Activated naive CD4-positive, alpha-beta T cell treated with anti-CD3 and anti-CD28 coated beads for 36 hours (primary cell): ENCODE measurements around the gene MYH15. TPM values are rescaled to one million over a fixed set of nuclear protein-coding genes. Genes with fewer than 3 reads are reported as not detected.
A peak's percentile ranks its signal among the peaks of the same experiment; 100 is the strongest.

Experiments
- CTCF ChIA-PET: fragments of 350-600 bp; sonication (Branson Sonifier 250); formaldehyde crosslinking; loops from one replicate; lab custom pipeline; 2021; ENCODE audit warnings: antibody characterized with exemption; lab: Charles Lee
- DNase-seq: peaks from one replicate; pipeline ENCODE4 v3.0.0-alpha.2; 2020
- H3K27ac Mint-ChIP-seq: one replicate; pipeline ENCODE4 v1.8.0; 2021; ENCODE audit warnings: mild to moderate bottlenecking, mixed read lengths
- H3K27me3 Mint-ChIP-seq: one replicate; pipeline ENCODE4 v1.8.0; 2021; ENCODE audit warnings: low read depth, mixed read lengths
- H3K36me3 Mint-ChIP-seq: one replicate; pipeline ENCODE4 v1.8.0; 2021; ENCODE audit warnings: low read depth, mixed read lengths
- H3K4me1 Mint-ChIP-seq: one replicate; pipeline ENCODE4 v1.8.0; 2021; ENCODE audit warnings: low read depth, mixed read lengths
- H3K4me3 Mint-ChIP-seq: one replicate; pipeline ENCODE4 v1.8.0; 2021; ENCODE audit warnings: mild to moderate bottlenecking, moderate library complexity, mixed read lengths
- H3K9me3 Mint-ChIP-seq: one replicate; pipeline ENCODE4 v1.8.0; 2021; ENCODE audit warnings: mixed read lengths
- intact Hi-C: fragments of 100-400 bp; cut with micrococcal nuclease; formaldehyde crosslinking; loops from one replicate; pipeline ENCODE4 v1.15.1; 2023
- total RNA-seq, 2 experiments: library from RNA; stranded (reverse); gene quantifications; one replicate each; pipeline ENCODE4 v1.2.3, GENCODE V29; 2021

The MYH15 gene
- total RNA-seq, 2 experiments from 2014 or later = 0.07 TPM; not detected in 1

DNA sequence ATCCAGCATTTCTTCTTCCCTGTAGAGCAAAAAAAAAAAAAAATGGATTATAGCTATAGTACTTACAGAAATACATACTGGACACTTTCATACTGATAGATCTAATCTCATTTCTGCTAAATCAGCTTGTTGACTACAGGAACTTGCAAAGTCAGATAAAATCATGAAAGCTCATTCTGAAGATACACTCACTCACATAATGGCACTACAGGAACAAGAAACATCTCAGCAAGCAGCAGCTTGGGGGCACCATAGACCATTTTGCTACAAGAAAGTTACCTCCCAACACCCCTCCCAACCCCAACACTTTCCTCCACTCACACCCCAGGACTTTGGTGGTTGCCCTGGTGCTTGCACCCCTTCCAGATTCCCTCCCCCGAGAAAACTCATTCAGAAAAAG lies 4.6 kb downstream of the MYH15 start:
- CTCF ChIA-PET = interaction anchor here (0.6 kb wide), 1 partner anchor 409 kb away, joined by 3 read pairs; no protein-coding TSS in a partner anchor
- intact Hi-C loops = no loop called here
- no peaks in the 10 kb centered on the region for H3K27me3 Mint-ChIP-seq
- no peak for DNase-seq
- no peak overlapping the region for H3K4me3 Mint-ChIP-seq
- H3K4me1 Mint-ChIP-seq = no peaks in the 10 kb centered on the region
- no peaks in the 10 kb centered on the region for H3K9me3 Mint-ChIP-seq
- no peak overlapping the region for H3K27ac Mint-ChIP-seq
- no peaks in the 10 kb centered on the region for H3K36me3 Mint-ChIP-seq

DNA sequence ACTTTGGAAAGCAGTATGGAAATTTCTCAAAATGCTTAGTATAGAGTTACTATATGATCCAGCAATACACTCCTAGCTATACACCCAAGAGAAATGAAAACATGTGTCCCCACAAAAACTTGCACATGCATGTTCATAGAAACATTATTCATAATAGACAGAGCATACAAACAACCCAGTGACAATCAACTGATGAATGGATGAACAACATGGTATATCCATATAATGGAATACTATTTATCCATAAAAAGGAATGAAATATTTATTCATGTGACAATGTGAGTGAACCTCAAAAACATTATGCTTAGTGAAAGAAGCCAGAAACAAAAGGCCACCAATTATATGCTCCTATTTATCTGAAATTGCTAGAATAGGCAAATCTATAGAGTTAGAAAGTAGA lies 6.7 kb downstream of the MYH15 start:
- DNase-seq = no peak
- Mint-ChIP-seq H3K4me1 (no peaks in the 10 kb centered on the region), H3K27me3 (no peaks in the 10 kb centered on the region), H3K9me3 (no peaks in the 10 kb centered on the region), H3K36me3 (no peaks in the 10 kb centered on the region), H3K4me3 (no peak overlapping the region), H3K27ac (no peak overlapping the region)
- CTCF ChIA-PET = no interaction called here
- intact Hi-C loops = no loop called here

DNA sequence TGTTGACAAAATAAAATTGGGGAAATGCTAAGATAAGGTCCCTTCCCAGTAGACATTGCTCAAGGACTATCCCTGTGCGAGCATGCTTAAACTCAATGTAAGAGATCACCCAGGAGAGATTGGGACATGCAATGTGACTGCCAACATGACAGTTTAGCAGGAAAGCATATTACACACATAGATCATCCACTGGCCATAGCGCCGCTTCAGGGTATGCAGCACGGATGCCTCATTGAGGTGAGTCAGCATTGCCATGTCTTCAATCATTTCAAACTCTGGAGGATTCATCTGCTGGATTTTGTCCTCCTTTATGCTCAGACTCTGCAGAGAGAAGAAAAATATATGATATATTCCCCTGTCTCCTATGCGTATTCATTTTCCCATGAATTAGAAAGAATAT lies 8.9 kb downstream of the MYH15 start:
- Mint-ChIP-seq H3K4me3 (no peak overlapping the region), H3K4me1 (no peaks in the 10 kb centered on the region), H3K27ac (no peak overlapping the region), H3K36me3 (no peaks in the 10 kb centered on the region), H3K9me3 (no peaks in the 10 kb centered on the region), H3K27me3 (no peaks in the 10 kb centered on the region)
- DNase-seq = no peak
- intact Hi-C loops = no loop called here
- CTCF ChIA-PET = no interaction called here

DNA sequence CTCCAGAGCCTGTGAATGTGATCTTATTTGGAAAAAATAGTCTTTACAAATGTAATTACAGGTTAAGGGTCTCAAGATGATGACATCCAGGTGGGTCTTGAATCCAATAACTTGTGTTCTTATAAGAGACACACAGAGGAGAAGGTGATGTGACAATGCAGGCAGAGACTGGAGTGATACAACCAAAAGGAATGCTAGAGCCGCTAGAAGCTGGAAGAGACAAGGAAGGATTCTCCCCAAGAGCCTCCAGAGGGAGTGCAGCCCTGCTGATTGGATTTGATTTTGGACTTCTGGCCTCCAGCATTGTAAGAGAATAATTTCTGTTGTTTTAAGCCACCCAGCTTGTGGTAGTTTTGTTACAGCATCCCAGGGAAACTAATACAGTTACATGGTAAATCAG lies 9.7 kb downstream of the MYH15 start:
- Mint-ChIP-seq H3K9me3 (no peaks in the 10 kb centered on the region), H3K27me3 (no peaks in the 10 kb centered on the region), H3K36me3 (no peaks in the 10 kb centered on the region), H3K4me1 (no peaks in the 10 kb centered on the region), H3K4me3 (no peak overlapping the region), H3K27ac (no peak overlapping the region)
- no peak for DNase-seq
- CTCF ChIA-PET = no interaction called here
- intact Hi-C loops = no loop called here

DNA sequence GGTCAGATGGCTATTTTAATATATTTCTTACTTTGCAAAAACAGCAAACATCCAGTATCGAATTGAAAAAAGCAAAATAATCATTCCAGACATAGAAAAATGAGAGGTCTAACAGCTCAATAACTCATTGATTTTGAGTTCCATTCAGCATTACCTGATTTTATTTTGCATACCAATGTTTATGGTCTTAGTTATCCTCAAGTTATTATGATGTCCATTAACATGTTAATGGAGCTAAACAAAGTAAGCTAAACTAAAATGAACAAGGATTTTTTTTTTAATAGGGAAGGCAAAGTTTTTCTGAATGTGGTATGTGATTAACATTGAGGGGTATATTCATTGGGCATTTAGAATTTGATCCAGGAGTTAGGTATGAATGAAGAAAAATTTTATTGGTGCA lies 13.1 kb downstream of the MYH15 start:
- Mint-ChIP-seq H3K9me3 (no peaks in the 10 kb centered on the region), H3K4me1 (no peaks in the 10 kb centered on the region), H3K36me3 (no peaks in the 10 kb centered on the region), H3K27ac (no peak overlapping the region), H3K4me3 (no peak overlapping the region), H3K27me3 (no peaks in the 10 kb centered on the region)
- CTCF ChIA-PET = interaction anchor here (1.2 to 2.1 kb wide), 5 partner anchors 9 to 418 kb away, joined by 3 to 8 read pairs (median 3); no protein-coding TSS in a partner anchor
- DNase-seq = no peak
- intact Hi-C loops = no loop called here

DNA sequence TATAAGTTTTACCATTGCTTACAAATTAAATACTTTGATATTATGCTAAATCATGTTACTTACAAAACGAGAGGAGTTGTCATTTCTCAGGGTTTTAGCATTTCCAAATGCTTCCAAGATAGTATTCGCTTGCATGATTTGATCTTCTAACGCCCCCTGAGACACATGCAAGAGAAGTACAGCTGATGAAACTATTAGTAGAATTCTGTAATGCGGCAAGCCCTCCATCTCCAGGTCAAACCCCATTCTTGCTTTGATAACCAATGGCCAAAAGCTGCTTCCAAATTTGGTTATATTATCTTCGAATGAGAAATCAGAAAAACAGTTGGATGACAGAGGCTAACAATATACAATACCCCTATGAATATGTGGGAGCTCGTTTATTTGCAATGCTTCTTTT lies 14.7 kb downstream of the MYH15 start:
- Mint-ChIP-seq H3K36me3 (no peaks in the 10 kb centered on the region), H3K9me3 (no peaks in the 10 kb centered on the region), H3K27ac (no peak overlapping the region), H3K4me1 (no peaks in the 10 kb centered on the region), H3K27me3 (no peaks in the 10 kb centered on the region), H3K4me3 (no peak overlapping the region)
- CTCF ChIA-PET = interaction anchor here (0.5 to 0.7 kb wide), 2 partner anchors 11 to 1491 kb away, joined by 3 read pairs; no protein-coding TSS in a partner anchor
- intact Hi-C loops = no loop called here
- no peak for DNase-seq

DNA sequence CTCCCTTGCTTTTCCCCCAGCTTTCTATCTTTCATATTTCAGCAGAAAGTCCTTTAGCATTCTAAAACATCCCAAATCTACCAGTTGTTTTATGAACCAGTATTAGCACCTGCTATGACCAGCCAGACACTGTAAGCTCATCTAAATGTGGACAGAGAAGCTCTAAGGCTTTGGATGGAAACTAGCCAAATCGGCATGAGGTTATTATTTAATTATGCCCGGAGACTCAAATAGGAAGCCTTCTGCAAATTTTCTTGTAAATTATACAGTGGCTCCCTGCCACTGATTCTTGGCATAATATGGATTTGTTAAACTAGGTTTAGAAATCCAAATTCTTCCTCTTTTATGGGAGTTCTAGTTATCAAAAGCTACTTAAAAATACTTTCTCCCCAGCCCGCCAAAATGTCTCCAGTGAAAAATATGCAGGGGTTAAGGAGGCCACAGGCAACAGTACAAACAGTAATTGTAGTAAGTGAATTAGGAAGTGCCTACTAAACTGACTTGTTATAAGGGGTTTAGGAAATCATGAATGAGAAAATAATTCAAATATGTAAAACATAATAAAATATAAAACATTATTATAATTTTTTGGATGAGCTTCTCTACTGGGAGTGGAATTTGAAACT lies 15.4 kb downstream of the MYH15 start:
- intact Hi-C loops = loop anchor here (5.0 kb wide), 1 partner anchor 527 kb away; no protein-coding TSS in a partner anchor
- H3K36me3 Mint-ChIP-seq = no peaks in the 10 kb centered on the region
- no peak overlapping the region for H3K4me3 Mint-ChIP-seq
- DNase-seq = no peak
- H3K9me3 Mint-ChIP-seq = no peaks in the 10 kb centered on the region
- no peaks in the 10 kb centered on the region for H3K27me3 Mint-ChIP-seq
- no peak overlapping the region for H3K27ac Mint-ChIP-seq
- H3K4me1 Mint-ChIP-seq = no peaks in the 10 kb centered on the region
- CTCF ChIA-PET = interaction anchor here (0.7 kb wide), 1 partner anchor 323 kb away, joined by 3 read pairs; no protein-coding TSS in a partner anchor

DNA sequence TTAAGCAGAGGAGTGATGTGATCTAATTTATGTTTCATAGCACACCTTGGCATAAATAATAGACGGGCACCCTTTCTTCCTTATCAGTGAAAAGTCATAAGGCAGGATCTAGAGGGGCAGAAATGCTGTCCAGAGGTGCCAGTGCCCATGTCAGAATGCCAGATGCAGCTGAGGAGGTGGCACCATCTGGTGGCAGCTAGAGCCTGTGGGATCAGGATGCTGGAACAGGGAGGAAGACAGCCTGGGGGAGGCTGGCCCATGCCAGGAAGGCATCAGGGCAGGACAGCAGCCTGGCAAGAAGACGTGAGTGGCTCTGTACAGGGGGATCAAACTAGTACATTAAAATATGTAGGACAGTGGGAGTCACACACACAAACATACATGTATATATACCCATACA lies 16.5 kb downstream of the MYH15 start:
- Mint-ChIP-seq H3K36me3 (no peaks in the 10 kb centered on the region), H3K9me3 (no peaks in the 10 kb centered on the region), H3K4me3 (no peak overlapping the region), H3K27ac (no peak overlapping the region), H3K27me3 (no peaks in the 10 kb centered on the region), H3K4me1 (peaks cover 2% of the 10 kb centered on the region)
- intact Hi-C loops = loop anchor here (5.0 kb wide), 1 partner anchor 528 kb away; no protein-coding TSS in a partner anchor
- CTCF ChIA-PET = interaction anchor here (1.0 kb wide), 1 partner anchor 16 kb away, joined by 4 read pairs; no protein-coding TSS in a partner anchor
- peak; percentile 28 for DNase-seq

DNA sequence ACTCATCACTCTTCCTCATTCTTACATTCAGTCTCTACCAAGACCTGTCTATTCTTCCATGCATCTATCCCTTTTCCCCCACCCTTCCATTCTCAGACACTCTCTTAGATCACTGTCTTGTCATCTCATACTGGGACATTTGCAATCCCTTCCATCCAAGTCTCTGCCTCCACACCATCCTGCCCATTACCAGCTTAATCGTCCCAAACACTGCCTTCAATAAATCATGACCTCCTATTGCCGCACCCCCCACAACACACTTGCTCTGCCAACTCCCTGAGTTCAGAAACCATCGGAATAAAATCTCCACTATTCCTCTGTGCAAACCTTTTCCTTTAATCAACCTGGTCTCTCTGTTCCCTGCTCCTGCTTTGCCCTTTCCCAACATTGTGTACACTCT lies 18.9 kb downstream of the MYH15 start:
- DNase-seq = no peak
- no peak overlapping the region for H3K27ac Mint-ChIP-seq
- H3K4me3 Mint-ChIP-seq = no peak overlapping the region
- H3K9me3 Mint-ChIP-seq = no peaks in the 10 kb centered on the region
- H3K4me1 Mint-ChIP-seq = peaks cover 2% of the 10 kb centered on the region
- H3K27me3 Mint-ChIP-seq = no peaks in the 10 kb centered on the region
- intact Hi-C loops = loop anchor here (5.0 kb wide), 1 partner anchor 531 kb away; no protein-coding TSS in a partner anchor
- no peaks in the 10 kb centered on the region for H3K36me3 Mint-ChIP-seq
- CTCF ChIA-PET = interaction anchor here (2.4 to 2.8 kb wide), 2 partner anchors 61 to 423 kb away, joined by 10 to 11 read pairs; no protein-coding TSS in a partner anchor

DNA sequence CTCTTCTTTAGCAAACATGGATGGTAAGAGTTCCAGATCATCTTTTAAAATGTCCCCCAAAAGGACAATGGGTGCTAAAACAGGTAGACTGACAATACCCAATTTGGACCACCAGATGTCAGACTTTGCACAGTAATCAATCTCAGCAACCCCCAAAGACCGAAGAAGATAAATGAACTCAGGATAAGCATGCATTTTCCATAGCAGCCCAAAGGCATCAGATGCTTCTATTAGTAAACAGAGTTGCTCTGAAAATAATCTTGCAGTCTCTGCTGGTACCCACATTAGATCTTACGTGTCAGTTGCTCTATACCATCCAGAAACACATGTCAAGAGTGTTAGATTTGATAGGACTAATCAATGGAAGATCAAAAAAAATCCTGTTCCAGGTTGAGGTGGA lies 20.6 kb downstream of the MYH15 start:
- peaks cover 2% of the 10 kb centered on the region for H3K4me1 Mint-ChIP-seq
- no peak overlapping the region for H3K27ac Mint-ChIP-seq
- no peaks in the 10 kb centered on the region for H3K27me3 Mint-ChIP-seq
- CTCF ChIA-PET = interaction anchor here (0.9 to 2.8 kb wide), 9 partner anchors 9 to 425 kb away, joined by 3 to 10 read pairs (median 6); no protein-coding TSS in a partner anchor
- DNase-seq = peak; percentile 53
- H3K9me3 Mint-ChIP-seq = no peaks in the 10 kb centered on the region
- no peaks in the 10 kb centered on the region for H3K36me3 Mint-ChIP-seq
- H3K4me3 Mint-ChIP-seq = no peak overlapping the region
- intact Hi-C loops = loop anchor here (1.0 to 5.0 kb wide), 7 partner anchors 12 to 593 kb away; no protein-coding TSS in a partner anchor

DNA sequence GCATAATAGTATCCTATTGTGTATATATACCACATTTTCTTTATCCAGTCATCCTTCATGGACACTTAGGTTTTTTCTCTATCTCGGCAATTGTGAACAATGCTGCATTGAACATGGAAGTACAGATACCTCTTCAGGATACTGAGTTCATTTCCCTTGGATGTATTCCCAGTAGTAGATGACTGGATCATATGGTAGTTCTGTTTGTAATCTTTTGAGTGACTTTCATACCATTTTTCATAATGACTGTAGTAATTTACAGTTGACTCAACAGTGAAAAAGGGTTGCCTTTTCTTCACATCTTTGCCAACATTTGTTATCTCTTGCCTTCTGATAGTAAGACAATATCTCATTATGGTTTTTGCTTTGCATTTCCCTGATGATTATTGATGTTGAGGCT lies 21.8 kb downstream of the MYH15 start:
- intact Hi-C loops = loop anchor here (1.0 kb wide), 6 partner anchors 11 to 594 kb away; no protein-coding TSS in a partner anchor

DNA sequence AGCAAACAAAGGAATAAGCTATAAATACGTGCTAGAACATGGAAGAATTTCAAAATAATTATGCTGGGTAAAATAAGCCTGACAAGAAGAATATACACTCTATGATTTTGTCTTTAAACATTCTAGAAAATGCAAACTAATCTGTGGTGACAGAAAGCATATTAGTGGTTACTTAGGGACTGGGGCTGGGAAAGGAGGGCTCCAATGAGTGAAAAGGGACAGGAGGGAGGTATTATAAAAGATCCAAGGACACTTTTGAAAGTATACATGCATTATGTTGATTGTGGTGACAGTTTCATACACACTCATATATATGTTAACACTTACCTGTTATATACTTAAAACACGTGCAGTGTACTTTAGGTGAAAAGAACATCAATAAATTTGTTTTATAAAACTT lies 23.0 kb downstream of the MYH15 start:
- H3K4me1 Mint-ChIP-seq = peaks cover 2% of the 10 kb centered on the region
- H3K9me3 Mint-ChIP-seq = no peaks in the 10 kb centered on the region
- intact Hi-C loops = no loop called here
- no peaks in the 10 kb centered on the region for H3K36me3 Mint-ChIP-seq
- DNase-seq = no peak
- no peak overlapping the region for H3K4me3 Mint-ChIP-seq
- H3K27ac Mint-ChIP-seq = no peak overlapping the region
- H3K27me3 Mint-ChIP-seq = no peaks in the 10 kb centered on the region
- CTCF ChIA-PET = interaction anchor here (1.0 to 2.0 kb wide), 3 partner anchors 9 to 427 kb away, joined by 5 to 9 read pairs (median 6); no protein-coding TSS in a partner anchor

More for the DNA sequence above, 21.8 kb downstream of the MYH15 start:
- no peak for DNase-seq
- Mint-ChIP-seq H3K4me1 (peaks cover 2% of the 10 kb centered on the region), H3K9me3 (no peaks in the 10 kb centered on the region), H3K27me3 (no peaks in the 10 kb centered on the region), H3K4me3 (no peak overlapping the region), H3K36me3 (no peaks in the 10 kb centered on the region), H3K27ac (no peak overlapping the region)
- CTCF ChIA-PET = interaction anchor here (0.6 to 2.8 kb wide), 12 partner anchors 8 to 426 kb away, joined by 3 to 10 read pairs (median 5); no protein-coding TSS in a partner anchor
